CD4-positive, alpha-beta T cell treated with Interleukin-4 for 4 hours (primary cell): Measurements from ENCODE around the gene MTX2.

Source experiments
- DNase-seq: peaks from one replicate; pipeline ENCODE4 v3.0.0-alpha.2; 2020

The MTX2 gene

GRCh38 chr2:176383100-176383499, 113.9 kb downstream of the MTX2 start:
- no peak for DNase-seq

- DNase-seq = no peak
Observed at GRCh38 chr2:176383836-176384442, 114.7 kb downstream of the MTX2 start.

- no peak for DNase-seq
Observed at GRCh38 chr2:176385219-176385759, 116.0 kb downstream of the MTX2 start.

GRCh38 chr2:176385838-176386237, 116.6 kb downstream of the MTX2 start:
- DNase-seq = no peak
